ENCODE measurements around the gene ABCG1.
A peak's percentile ranks its signal among the peaks of the same experiment; 100 is the strongest.

ABCG1 gene

DNA sequence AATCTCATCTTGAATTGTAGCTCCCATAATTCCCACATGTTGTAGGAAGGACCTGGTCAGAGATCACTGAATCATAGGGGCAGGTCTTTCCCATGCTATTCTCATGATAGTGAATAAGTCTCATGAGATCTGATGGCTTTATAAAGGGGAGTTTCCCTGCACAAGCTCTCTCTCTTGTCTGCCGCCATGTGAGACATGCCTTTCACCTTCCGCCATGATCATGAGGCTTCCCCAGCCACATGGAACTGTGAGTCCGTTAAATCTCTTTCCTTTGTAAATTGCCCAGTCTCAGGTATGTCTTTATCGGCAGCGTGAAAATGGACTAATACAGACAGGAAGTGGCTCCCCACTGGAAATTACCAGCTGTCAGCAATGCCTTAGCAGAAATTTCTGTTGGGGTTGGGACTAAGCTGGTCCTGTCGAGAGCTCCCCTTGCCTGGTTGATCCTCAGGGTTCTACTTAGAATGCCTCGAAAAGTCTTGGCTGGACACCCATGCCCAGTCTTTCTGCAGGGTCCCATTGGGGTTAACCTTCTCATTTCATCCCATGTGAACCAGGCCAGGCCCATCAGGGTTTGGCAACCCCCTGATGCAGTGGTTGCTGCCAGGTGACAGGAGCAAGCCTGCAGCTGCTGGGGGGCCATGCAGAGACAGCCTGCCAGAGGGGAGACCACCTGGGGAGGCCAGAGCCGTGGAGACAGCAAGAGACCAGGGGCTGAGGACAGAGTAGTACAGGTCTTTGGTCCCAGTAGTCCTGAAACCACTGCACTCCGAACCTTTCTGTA is 2.8 kb upstream of the ABCG1 start:
- DNase-seq: no peak

DNA sequence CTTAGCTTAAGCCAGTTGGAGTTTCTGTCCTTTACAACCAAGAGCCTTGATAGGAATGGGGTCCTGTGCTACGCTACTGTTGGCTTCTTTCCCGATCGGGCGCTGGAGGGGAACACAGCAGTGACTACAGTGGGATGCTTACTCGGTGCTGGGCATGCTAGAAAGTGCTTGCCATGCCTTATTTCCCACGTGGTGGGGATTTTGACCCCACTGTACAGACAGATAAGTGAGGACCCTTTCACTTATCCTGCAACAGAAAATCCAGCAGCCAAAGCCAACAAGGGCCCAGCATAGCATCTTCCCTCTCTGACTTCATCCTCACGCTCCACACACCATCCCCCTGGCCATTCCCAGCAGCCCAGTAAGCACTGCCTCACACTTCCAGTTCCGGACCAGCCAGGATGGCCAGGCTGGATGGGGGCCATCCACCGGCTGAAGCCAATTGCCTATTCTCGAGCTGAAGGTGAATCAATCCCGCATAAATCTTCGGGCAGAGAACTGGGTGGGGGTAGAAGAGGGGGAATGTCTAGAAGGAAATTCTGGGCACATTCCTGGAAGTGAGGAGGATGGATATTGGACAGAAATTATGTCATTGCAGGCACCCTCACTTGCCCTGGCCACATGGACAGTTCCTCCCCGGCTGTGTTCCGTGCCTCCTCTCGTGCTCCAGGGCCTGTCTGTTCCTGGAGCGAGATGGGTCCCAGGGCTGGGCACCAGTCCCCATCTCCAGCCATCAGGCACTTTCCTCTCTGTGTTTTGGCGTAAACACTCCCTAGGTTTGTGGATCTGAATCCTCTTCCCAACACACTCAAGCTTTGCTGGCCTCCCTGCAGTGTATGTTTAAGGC is 2.0 kb upstream of the ABCG1 start:
- no peak for DNase-seq

DNA sequence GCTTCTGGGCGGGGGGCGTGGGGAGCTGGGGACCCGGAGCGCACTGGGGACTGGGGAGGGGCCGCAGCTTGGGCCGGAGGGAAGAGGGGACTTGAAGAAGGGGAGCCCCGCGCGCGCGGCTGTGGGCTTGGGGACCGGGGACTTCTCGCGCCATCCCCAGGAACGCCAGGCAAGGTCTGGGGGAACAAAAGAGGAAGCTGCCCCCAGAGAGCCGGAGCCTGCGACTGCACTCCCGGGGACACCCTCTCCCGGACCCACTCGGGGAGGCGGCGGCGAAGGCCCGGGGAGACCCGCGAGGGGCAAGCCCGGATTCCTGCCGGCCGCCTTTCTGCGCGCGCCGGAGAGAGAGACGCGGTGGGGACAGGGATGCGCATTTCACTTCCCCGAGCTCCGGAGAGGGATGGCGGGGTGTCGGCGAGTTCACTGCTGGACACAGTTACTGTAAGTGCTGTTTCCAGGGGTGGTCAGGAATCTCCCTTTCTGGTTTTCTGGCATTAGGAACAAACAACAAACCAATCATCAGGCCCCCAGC is 732 bp downstream of the ABCG1 start:
- DNase-seq: peak; percentile 39

DNA sequence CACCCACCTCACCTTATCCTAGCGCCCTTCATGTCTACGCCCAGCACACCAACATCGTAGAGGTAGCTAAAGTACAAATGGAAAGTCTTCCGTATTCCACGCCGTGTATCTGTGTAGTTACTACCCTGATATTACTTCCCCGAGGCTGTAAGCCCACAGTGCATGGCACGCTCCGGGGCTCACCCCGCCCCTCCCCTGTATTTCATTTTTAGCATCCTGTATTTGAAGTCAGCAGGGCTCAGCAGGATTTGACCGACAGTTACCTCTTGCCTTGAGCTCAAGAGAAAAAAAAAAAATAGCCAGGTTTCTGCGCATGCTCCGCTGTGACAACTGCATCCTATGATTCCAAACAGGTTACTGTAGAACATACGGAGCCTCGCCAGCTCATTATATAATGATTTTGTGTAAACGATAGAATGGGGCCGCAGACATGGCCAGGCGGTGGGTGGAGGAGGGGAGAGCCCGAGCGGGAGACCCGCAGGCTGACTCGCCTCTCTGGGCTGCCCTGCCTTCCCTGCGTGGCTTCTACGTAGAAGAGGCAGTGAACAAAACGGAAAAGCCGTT is 1.3 kb downstream of the ABCG1 start:
- peak; percentile 86 for DNase-seq

DNA sequence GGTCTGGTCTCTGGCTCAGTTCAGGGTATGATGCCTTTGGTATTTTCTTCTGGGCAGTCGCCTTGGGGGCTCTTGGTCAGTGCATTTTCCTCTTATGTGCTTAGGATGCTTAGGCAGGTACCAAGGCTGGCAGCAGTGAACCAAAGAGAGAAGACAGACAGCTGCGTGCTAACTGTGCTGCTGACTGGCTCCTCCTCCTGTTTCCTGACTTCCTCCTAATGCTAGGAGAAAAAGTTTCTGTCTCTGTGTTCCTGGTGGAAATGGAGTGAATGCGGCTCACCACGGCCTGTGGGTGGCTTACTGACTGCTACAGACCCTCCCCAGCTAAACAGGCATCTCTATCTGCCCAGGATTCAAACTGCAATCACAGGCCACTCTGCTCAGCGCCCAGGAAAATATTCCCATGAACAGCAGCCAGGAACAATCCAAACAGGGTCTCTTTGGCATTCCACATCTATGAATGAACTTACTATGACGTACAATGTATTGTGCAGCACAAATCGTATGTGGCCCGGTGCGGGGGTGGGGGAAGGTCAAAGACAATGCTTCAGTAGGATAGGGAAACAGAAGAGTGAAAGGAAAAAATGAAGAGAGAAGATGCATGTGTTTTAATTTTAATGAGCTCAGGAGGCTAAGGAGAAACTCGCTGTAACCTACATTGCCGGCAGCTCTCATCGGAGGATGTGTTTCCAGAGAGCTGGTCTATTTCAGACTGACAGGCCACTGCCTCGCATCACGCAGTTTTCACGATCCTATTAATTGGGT is 2.8 kb downstream of the ABCG1 start:
- peak; percentile 40 for DNase-seq

DNA sequence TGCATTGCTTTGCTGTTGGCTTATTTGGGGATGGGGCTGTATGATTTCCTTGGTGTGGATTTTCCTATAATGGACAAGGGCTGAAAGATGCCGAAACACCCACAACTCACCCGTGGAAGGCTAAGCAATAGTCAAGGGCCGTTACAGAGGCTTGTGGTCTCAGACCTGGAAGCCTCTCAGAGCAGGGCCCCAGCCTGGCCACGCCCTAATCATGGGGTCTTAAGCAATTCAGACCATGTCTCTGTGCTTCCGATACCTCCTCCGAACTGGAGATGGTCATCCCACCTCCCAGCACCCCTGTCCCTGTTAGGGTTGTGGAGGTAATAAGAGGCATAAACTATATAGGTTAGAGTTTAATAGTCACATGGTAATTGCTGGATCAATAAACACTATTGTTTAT is 3.4 kb downstream of the ABCG1 start:
- DNase-seq: no peak

DNA sequence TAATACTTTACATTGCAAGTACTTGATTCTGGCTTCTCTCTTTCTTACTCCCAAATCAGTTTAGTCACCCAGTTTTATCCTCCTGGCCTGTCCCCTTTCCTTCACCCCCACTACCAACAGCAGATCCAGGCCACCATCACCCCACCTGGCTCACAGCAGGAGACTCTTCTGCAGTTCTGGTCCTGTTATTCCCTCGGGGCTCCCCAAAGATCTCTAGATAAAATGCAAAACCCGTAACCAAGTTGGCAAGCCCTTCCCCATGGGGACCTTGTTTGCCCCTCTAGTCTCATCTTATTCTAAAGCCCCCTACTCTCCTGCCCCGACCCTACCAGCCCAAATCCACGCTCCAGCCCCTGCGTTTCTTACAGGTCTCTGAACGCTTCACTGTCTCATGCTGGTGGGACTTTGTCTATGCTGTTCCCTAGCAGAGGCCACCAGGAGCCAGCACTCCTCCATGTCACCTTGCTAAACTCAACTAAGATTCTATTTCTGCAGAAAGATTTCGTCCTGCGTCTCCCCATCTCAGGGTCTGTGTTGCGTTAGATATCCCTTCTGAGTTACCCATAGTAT is 4.0 kb downstream of the ABCG1 start:
- no peak for DNase-seq

DNA sequence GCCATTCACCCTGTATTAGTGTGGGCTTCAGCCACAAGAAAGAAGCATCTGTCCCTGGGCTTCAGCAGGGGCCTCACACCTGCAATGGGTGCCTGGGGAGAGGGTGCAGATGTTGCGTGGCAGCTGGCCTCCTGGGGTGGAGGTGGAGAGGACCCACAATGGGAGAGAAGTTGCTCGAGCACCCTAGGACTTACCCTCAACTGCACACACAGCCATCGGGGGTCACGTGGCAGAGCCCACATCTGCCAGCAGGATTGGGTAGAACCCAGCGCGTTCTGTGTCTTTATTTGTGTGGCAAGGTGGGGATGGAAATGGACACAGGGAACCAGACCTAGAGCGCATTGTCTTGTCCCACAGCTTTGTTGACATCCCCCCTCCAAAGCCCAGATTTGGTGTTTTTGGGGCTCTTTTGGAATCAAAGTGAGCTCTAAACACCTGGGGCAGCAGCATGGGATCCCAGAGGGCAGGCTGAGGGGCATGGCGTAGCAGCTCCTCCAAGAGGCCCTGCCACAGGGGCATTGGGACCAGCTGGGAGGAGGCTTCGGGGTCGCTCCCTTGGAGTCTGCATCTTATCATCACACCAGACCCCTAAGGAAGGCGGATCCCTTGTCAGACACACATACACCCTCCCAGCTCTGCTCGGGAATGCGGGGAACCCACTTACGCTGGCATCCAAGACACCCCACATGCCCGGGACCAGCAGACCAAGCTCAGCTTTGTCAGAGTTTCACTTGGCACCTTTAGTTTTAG is 5.1 kb downstream of the ABCG1 start:
- DNase-seq: no peak

DNA sequence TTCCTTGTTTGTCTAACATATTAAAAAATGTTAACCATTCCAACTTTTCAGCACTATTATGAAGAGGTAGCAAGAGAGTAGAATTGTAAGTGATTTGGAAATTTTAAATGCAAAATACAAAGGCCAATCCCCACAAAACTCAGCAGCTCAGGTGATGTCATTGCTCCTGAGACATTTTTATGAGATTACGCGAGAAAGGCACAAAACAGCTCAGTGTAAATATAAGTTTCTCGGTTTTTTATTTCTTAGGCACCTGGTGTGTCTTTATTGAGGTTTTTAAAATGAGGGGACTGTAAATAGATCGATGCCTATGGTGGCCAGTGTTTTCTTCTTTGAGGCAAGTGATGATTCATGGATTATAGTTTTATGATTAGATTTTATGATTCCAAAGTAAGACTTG is 6.1 kb downstream of the ABCG1 start:
- no peak for DNase-seq

DNA sequence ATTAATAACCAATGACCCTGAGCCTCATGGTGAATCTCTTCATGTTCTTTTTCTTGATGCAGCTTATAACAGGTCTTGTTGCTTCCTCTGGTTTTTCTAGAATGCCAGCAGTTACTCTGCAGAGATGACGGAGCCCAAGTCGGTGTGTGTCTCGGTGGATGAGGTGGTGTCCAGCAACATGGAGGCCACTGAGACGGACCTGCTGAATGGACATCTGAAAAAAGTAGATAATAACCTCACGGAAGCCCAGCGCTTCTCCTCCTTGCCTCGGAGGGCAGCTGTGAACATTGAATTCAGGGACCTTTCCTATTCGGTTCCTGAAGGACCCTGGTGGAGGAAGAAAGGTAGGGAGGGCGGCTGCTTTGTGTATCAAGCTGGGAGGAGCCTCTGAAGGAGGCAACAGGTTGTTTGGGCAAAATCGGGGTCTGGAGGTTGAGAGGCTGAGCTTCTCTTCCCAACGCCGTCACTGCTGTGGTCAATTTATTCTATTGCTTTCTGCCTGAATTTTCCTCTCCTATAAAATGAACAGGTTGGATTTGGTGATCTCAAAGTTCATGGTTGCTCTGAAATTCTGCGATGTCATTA is 6.7 kb downstream of the ABCG1 start:
- no peak for DNase-seq

DNA sequence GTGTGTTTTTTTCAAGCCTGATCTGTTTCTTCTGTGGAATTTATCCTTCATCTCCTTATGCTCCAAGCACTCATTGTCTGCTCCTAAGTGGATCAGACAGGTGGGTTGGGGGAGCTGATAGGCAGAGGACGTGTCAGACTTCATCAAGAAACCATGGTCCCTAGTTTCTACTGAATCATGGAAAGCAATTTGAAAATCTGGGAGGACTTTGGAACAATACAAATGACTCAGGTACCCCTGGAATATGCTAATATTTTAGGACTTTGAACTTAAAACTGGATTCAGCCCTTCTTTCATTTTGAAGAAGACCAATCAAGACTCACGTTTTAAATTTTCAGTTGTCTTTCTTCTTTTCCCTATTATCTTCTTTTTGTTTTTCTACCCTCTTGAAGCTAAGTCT is 7.7 kb downstream of the ABCG1 start:
- DNase-seq: no peak

DNA sequence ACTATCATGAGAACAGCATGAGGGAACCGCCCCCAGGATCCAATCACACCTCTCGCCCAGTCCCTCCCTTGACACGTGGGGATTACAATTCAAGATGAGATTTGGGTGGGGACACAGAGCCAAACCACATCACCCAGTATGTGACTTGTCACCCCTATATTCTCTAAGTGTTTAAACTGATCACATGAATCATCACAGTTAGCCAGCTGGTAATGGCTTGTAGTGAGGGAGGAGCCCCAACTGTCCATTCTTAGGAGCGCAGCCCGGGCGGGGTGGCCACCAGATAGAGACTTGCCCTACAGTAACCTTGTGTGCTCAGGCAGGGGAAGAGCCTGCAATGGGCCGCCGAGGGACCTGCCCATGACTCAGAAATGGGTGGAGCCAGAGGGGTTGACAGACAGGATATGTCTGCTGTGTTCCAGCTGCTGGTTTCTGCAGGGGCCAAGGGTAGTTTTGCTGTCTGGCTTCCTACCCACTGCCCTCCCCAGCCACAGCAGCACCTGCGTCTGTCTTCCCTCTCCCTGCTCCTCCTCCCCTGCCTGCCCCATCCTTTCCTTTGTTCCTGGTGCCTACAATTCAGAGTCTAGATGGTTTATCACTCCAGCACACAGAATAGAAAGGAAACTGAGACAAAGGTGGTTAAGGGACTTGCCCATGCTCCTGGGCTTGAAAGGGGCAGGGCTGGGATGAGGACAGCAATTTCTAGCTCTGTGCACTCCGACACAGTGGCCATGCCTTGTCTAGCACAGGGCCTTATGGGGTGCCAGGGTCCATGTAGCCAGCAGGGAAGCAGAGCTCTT is 9.2 kb downstream of the ABCG1 start:
- DNase-seq: peak; percentile 99

DNA sequence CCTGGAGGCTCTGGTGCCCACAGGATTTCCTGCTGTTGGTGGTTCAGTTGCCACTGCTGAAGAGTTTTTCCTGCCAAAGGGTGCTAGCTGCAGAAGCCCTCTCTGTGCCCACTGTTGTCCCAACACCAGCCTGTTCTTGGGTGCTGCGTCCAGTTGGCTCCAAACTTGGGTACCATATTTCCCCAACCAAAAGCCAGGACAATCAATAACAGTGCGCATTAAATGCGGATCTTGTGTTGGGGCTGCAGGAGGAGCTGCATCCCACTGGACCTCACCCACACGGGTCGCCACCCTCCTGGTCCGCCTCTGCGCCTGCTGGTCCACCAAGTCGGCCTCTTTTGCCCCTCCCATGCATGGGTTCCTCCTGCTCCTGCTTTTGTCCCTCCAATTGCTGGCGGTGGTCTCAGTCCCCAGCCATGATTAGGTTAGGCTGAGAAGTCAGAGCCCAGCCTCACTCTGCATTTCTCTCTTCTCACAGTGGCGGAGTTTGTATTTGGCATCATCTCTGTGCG is 9.8 kb downstream of the ABCG1 start:
- no peak for DNase-seq

DNA sequence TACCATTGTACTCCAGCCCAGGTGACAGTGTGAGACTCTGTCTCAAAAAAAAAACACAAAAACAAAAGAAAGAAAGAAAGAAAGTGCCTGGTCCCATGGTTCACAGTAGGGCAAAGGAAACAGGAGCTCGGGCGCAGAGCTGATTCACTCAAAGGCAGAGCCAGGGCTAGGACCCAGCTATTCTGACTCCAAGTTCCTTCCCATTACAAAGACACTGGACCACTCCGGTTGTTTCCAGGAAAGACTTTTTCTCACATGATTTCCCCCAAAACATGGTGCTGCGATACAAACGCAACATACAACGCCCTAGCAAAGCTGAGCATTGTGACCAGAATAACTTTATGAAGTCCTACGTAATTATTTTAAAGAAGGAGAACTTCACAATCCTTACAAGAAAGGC is 10.7 kb downstream of the ABCG1 start:
- no peak for DNase-seq

DNA sequence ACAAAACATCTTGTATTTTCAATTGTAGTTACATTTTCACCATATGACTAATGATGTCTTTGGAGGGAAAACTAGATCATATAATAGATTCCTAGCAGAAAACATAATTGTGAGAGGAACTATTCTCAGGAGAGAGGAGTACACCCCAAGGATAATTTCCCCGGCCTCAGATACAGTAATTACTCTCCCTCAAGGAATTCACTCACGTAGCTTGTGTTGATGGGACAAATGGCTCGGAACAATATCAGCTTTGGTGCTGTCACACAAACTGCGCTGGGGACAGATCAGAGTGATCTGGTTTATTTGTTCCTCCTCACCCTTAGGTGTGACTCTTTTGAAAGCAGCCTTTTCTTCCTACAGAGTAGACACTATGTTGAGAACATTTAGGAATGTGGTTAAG is 11.2 kb downstream of the ABCG1 start:
- no peak for DNase-seq

DNA sequence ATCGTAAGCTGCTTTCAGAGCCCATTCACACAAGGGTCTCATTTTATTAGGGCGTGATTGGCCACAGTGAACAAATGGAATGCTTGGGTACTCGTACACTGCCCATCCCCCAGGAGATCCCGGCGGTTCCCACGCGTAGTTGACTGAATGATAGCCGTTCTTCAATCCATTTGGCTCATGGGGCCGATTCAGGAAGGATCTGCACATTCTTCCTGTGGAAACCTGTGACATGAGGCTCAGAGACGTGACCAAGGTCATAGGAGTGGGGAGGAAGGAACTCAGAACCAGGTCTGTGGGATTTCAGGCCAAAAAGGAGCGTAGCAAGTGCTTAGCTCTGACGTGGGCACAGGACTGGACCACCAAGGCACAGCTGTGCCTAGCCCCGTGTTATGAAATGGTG is 11.7 kb downstream of the ABCG1 start:
- no peak for DNase-seq

DNA sequence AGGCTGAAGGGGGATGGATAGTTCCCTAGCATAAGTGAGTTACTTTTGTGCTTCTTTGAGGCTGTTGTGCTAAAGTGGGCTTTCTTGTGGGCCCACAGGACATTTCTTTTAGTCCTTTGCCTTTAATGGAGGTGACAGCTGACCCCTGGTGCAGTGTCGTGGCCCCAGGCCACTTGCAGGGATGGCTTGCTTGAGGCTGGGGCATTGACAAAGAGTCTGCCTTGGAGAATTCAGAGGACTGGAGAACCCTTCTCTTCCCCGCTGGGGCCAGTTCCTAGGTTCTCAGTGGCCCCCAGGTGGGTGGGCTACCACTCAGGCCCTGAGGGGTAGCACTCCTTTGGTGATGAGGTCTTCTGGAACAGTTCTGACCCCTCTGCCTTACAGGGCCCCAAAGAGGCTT is 12.8 kb downstream of the ABCG1 start:
- DNase-seq: no peak

DNA sequence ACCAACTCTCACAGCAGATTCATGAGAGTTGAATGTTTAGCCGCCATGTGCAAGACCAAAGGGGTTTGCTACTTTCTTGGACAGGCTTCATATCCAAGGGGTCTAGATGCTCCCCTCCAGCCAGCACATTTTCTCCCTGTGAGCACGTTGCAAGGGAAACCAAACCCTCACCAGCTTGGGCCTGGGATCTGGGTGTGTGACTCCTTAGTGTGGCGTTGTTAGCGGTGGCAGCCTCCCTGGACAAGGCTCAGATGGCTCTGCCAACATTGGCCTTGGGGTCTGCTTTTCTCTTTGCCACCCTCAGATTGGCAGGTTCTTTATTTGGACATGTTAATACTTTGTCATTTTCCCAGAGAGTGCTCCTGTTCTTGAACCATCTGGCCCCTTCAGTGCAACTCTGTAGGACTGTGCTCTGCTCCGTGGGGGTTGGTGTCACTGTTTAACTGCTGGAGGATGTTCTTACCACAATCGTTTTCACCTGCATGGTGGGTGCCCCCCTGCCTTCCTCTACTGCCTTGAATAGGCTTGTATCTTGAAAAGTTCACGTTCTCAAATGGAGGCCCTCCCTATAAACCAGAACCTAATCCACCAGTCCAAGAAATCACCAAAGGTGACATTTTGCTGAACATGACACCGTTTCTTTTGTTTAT is 13.4 kb downstream of the ABCG1 start:
- no peak for DNase-seq

DNA sequence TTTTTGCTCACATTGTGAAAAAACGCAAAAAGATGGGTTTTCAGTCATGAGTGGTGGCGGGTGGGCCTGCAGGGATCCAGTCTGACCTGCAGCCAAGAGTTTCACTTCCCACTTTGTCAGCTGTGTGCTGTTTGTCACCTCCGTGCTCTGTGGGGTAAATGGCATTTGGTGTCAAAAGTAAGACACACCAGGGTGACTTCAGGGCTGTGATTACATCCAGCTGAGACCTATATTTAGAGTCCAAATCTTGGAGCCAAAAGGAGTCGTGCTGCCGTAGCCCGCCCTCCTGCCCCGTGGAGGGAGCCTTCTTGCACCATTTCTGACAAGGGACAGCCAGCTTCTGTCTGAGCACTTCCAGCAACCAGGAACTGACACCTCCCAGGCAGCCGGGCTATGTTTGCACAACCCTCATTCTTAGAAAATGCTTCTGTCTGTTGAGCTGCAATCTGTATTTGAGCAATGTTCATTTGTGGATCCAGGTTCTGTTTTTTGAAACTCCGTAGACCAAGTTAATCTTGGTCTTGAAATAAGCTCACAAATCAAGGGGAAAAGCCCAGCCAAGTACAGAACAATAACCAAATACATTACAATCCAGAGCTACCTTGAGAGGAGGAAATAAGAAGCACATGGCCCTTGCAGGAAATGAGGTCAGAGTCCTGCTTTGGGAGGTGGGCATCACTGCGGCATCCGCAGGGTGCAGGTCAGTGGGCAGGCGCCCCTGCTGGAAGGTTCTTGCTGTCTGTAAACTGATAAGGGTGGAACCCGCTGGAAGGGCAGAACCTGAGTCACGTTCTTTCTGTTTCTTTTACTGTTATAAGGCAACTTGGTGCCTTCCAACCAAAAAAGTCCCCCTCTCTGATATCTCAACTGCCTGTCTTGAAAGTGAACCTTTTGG is 14.4 kb downstream of the ABCG1 start:
- peak; percentile 93 for DNase-seq
